NCI-H526 treated with DMSO at 0.1 percent for 48 hours (cell line): ENCODE measurements around the gene IL1RL2.

Source experiments
- DNase-seq: peaks from one replicate; lab custom pipeline; 2025; lab: John Stamatoyannopoulos, UW

The IL1RL2 gene

DNA sequence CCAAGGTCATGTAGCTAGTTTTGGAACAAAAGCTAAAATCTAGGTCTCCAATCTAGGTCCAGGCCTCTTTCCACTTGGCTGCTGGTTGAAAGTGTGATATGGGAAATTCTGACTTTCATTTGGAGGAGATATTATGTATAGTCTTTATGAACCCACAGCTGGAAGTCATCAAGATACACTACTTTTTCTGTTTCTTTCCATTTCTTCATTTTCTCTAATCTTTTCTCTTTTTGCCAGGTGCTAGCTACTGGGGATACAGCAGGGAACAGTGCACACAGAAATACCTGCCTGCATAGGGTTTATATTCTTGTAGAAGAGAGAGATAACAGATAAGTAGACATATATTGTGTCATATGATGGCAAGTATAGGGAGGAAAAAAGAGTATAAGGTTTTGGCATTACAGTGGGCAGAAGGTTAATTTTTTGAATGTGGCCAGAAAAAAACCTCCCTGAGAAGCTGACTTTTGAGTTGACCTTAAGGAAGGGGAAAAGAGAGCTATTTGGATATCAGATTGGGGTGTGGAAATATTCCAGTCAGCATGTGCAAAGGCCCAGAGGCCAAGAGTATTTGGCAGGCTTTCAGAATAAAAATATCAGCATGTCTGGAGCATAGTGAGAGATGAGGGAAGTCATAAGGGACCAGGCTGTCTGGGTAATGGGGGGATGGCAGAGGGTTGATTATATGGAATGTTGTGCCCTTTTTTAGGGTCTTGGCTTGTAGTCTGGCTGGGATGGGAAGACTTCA, 28.6 kb upstream of the IL1RL2 start:
- no peak for DNase-seq

DNA sequence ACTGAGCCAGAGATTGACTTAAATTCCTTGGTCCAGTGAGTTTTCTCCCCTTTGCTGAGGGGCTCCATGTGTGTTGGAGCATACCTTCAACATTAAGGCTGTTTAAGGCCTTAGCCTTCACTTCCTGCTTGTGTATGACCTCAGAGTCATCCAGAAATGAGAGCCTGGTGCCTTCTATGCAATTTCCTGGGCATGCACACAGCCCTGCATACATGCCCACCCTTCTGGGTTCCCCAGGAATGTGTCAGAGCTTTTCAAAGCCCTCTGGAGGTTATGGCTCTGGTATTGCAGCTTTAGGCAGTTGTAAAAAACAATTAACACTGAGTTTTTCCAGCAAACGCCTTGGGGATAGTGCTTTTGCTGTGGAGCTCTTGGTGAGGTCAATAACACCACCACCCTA, 27.5 kb upstream of the IL1RL2 start:
- DNase-seq = no peak

DNA sequence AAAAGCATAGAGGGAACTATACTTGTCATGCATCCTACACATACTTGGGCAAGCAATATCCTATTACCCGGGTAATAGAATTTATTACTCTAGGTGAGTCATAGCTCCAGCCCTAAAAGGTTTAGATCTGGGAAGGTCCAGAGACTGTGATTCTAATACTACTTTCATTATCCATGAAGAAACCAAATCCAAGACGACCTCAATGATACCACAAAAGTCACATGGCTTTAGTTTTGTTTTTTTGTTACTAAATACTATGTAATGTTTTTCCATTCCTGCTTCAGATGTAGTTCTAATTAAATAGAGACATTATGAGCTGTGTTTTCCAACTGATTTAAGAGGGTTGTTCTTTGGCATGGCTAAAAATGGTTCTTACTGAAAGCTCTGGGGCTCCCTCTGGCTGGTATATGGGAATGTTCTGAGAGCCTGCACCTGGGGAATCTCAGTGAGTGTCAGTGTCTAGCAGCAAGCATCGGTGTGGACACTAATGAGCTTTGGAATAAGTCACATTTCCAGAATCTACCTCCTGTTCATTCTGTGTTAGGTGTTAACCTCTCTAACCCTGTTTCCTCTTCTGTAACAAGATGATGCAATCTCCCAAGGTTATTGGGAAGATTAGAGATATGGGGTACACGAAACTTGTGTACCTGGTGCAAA, 20.5 kb upstream of the IL1RL2 start:
- peak; percentile 26 for DNase-seq

DNA sequence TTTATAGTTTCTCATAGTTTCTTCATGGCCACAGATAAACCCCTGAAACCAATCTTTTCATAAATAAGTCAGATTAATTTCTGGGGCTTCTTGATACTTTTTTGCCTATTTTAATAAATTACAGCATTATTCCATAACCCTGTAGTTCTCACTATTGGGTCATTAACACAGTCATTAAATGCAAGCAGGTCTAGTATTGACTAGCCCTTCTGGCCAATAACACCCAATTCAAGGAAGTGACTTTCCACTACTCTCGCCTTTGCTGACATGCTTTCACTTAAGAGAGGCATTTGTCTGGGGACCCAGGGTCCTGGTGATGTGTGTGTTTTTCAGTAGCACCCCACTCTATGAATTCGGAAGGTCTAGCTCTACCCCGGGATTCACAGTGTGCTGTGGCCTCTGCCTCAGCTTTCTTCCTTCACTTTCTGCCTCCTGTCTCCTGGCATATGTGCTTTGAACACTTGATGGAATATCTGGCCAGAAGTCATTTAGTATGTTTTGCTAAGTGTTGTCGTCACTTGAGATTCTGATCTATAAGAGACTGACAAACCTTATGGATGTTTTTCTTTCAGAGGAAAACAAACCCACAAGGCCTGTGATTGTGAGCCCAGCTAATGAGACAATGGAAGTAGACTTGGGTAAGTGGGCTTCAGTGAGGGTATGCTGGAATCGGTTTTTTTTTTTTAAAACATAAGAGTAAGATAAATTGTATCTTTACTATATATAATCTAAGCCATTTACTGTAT, 18.6 kb upstream of the IL1RL2 start:
- DNase-seq = no peak

DNA sequence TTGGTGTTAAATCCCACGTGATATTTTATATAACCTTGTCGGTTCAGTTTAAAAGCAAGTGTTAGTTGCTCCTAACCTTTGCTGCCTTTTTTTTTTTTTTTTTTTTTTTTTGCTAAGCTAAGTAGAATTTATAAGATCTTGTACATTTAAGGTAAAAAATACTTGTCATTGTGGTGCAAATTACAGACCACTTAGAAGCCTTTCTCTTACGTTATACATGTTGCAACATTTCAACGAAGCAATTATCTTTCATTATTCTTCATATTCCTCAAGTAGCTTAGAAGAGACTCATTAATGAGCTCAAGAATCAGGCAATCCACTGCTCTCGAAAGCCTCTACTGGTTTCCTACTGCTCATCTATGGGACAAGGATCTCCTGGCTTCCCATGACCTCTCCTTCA, 14.9 kb upstream of the IL1RL2 start:
- DNase-seq = no peak

DNA sequence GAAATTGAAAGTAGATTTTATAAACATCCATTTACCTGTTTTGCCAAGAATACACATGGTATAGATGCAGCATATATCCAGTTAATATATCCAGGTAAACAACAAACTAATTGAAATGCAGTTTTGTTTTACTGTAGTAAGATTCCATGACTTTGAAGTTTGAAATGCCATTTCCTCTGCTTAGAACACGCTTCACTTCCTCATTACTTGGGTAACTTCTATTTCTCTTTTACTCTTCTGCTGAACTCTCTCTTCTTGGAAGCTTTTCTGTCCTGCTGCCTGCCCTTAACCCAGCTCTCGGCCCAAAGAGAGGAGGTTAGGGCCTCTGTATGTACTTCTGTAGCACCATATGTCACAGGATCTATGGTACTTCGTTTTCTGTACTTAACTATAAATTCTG, 14.1 kb upstream of the IL1RL2 start:
- no peak for DNase-seq

DNA sequence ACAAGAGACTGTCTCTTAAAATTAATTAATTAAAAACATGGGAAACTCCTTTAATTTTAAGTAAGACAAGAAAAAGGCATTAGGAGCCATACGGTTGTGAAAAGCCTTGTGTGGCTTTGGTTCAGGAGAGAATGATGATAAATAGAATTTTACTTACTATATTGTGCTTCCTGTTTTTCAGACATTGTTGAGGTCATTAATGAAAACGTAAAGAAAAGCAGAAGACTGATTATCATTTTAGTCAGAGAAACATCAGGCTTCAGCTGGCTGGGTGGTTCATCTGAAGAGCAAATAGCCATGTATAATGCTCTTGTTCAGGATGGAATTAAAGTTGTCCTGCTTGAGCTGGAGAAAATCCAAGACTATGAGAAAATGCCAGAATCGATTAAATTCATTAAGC, 10.7 kb upstream of the IL1RL2 start:
- DNase-seq = no peak

DNA sequence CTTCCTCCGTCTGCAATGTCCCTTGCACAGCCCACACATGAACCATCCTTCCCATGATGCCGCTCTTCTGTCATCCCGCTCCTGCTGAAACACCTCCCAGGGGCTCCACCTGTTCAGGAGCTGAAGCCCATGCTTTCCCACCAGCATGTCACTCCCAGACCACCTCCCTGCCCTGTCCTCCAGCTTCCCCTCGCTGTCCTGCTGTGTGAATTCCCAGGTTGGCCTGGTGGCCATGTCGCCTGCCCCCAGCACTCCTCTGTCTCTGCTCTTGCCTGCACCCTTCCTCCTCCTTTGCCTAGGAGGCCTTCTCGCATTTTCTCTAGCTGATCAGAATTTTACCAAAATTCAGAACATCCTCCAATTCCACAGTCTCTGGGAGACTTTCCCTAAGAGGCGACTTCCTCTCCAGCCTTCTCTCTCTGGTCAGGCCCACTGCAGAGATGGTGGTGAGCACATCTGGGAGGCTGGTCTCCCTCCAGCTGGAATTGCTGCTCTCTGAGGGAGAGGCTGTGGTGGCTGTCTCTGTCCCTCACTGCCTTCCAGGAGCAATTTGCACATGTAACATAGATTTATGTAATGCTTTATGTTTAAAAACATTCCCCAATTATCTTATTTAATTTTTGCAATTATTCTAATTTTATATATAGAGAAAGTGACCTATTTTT, 8.9 kb upstream of the IL1RL2 start:
- no peak for DNase-seq

DNA sequence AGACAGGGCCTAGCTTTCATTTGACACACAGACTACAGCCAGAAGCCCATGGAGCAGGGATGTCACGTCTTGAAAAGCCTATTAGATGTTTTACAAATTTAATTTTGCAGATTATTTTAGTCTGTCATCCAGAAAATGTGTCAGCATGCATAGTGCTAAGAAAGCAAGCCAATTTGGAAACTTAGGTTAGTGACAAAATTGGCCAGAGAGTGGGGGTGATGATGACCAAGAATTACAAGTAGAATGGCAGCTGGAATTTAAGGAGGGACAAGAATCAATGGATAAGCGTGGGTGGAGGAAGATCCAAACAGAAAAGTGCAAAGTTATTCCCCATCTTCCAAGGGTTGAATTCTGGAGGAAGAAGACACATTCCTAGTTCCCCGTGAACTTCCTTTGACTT, 7.8 kb upstream of the IL1RL2 start:
- DNase-seq = no peak

DNA sequence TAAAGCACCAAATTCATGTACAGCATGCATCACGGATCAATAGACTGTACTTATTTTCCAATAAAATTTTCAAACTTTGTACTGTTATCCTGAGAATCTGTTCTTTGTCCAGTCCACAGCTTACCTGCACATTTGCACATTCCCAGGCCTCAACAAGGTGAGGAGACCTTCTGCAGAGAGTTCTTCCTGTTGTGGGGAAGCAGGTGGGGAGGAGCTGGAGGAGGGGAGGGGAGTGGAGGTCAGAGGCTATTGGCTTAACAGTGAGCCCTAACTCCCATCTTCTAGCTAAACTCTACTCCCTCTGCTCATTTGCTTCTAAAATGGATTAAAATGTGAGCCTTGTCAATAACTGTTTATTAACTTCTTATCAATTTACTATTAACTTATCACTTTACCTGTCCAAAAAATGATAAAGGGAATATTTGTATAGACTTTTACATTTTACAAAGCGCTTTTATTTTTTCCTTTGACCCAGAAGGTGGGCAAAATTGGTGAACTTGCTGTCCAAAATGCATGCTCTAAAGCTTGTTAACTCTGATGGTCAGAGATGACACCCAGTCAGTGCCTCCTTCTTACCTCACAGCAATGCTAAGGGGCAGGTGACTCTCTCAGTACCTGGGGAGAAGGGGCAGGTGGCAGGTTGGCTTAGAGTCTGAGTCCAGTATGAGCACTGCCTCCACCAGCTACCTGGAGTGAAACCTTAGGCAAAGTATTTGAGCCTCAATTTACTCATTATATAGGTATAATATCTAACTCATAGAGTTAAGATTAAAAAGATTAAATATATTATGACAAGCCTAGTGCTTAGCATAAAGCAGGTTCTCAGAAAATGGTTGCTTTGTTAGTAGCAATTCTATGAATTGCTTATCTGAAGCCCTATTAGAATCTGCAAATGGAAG, 6.8 kb upstream of the IL1RL2 start:
- DNase-seq = no peak

DNA sequence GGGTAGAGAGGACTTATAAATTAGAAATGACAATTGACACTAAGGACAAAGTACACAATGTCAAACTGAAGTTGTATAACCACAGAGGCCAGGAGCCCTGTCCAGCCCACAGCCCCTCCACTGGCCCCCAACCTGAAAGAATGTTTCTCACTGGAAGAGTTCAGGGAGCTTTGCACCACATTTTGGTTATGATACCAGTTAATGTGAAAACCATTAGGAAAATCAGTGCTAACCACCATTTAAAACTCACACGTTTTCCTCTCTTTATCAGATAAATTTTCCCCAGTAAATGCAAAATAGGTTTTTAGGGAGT, 6.2 kb upstream of the IL1RL2 start:
- DNase-seq = no peak

DNA sequence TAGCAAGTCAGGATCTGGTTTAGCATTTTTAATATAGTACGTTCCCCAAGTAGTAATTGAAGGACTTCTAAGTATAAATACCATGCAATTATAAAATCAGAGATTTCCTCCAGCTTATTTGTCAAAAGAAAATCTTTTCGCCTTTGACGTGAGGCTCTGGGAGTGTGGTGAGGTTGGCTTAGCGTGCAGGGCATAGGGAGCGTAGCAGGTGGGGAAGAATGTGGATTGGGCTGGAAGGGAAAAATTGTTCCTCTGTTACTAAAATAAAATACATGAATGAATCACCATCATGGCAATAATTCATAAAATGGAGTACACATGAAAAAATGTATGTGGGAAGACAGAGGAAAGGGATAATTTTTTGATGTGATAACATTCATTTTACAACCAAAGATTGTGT, 5.4 kb upstream of the IL1RL2 start:
- DNase-seq = no peak

DNA sequence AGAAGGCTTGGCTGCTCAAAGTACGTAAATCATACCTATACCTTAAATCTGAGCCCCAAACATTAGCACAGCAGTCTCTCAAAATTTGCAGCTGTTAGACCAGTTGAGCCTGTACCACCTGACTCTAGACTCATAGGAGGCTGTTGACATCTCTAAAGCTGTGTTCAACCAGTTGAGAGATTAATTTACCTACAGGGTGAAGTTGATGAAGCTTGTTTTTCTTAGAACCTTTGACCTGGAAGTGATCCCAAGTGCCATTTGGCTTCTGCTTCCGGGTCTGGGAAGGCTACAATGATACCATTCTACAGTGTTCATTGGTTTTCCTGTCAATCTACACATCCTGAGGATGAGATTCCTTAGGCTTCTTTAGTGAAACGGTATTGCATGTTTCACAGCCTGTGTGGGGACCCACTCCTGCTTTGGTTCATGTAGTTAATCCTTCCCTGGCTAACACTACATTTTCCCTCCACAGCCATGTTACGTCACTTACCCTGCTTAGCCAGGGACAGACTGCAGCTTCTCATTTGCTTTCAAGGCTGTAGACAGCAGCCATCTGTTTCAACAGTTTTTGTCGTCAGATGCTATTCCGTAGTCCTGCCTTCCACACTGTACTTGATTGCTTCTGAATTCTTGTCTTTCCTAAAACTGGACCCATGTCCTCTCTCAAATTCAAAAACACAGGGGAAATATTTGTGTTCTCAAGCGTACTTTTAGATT, 4.7 kb upstream of the IL1RL2 start:
- no peak for DNase-seq

DNA sequence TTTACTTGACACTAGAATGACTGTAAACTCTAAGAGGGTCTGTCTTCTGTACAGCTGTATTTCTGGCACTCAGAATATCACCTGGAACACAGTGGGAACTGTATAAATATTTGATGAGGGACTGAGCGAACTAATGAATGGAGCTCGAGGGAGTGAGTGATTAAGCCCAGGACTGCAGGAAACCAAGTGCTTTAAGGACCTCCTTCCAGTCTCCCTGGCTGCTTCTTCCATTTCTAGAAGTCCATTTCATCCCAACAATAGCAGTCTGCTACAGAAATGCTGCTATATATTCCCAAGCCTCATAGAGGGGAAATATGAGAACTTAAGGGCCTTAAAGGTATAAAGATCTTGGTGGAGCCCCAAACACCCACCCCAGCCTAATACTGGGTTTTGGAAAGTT, 2.8 kb upstream of the IL1RL2 start:
- no peak for DNase-seq

DNA sequence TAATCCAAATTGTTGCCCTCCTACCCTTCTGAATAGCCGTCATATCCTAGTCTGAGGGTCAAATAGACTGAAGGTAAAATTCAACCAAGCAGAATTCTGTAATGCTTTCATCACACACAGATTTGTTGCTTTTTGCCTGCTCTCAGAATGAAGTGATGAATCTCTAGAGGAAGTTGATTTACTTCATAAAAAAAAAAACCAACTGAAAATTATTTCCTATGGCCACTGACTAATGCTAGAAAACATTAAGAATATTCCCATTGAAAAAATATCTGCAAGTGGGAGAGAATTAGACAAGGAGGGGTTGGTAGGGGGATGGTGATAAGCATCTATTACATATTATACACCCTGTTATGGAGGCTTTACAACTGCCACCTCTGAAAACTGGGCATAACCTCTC, 2.3 kb upstream of the IL1RL2 start:
- no peak for DNase-seq

DNA sequence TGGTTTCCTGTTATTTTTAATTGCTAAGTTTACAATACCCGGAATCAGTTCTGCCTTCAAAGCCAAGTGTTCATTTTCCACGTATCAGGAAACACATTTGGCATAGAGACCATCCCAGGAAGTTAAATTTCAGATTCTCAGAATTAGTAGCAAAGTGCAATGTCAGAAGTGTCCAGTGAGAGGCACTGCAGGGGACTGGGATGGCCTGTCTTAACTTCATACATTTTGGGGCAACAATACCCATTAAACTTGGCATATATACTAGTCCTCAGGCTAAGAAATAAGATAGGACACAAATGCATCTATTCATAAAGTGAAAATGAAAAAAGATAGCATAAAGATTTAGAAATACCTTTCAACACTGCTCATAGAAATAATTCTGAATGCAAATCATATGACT, 1.5 kb upstream of the IL1RL2 start:
- no peak for DNase-seq

DNA sequence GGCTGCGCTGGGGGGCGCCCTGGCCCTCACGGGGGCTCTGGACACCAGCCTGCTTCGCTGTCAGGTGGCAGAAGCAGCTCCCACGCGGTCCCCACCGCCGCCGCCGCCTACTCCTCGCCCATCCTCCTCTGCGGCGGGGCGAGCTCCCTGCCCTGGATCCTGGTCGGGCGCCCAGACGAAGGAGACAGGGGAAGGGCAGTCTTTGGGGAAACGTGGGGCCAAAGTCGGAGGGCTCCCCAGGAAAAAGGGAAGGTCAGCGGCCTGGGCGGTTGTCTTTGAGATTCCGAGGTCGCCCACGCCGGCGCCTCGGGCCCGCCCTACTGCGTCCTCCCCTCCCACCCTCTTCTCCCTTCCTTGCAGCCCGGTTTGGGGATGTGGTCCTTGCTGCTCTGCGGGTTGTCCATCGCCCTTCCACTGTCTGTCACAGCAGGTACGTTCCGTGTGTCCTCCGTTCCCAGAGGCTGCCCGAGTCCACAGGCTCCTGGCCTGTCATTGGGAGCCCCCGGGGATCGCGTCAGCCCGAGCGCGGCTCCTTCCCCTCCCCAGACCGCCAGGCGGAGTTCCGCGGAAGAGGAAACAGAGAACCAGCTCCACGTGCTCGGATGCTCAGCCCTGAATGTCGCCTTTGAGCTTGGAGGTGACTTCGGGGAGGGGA, 800 bp downstream of the IL1RL2 start:
- no peak for DNase-seq

DNA sequence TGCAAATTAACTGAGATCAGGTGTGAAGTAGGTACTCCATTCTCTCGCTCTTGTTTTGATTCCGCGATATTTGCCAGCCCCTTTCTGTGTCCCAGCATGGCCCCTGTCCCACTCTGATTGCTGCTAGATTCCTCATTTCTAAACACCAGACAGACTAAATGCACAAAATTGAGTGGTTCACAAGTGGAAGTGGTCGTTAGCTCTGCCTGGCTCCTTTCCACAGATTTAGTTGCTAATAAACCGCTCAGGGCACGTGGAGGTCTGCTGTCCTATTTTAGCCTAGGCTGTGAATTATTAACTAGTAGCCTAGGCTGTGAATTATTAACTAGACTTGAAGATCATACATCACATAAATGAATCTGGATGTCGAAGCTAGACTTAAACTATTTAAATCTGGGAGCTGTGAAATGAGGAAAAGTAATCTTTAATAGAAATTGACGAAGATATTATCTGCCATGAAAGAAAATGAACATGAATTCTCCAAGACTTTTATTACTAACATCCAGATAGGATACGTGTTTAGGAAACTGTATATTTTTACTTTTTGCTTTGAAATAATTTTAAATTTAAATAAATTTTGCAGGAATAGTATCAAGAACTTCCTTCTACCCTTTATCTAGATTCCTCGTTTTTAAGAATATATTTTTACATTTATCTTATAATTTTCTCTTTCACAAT, 3.7 kb downstream of the IL1RL2 start:
- peak; percentile 19 for DNase-seq

DNA sequence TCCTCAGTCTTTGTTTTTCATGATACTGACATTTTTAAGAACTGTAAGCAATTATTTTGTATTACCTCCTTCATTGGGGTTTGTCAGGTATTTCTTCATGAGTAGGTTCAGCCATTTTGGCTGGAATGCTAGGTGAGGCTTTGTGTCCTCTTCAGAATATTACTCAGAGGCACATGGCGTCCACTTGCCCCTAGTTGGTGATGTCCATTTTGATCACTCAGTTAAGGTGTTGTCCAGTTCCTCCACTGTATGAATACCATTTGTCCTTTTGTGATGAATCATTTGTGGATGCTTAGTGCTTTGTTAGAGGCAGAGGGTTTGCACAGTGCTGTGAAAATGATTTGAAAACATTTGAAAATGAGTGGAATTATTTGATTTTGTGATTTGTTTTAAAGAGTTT, 4.7 kb downstream of the IL1RL2 start:
- no peak for DNase-seq

DNA sequence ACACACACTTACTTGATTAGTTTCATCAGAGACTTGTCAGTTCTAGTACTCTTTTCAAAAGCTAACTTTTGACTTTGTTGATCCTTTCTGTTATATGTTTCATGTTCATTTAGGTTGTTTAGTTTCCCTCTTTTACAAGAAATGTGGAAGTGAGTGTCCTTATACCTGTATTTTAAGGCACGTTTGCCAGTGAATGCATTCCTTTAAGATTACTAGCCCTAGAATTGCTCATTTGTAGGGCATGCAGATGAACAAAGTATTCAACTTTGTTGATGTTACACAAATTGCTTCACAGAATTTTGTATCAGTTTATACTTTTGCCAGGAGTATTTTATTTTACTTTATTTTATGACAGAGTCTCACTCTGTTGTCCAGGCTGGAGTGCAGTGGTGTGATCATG, 6.3 kb downstream of the IL1RL2 start:
- no peak for DNase-seq
